HEK293T (cell line): Measurements from ENCODE around the gene RNF180.

Experiments
- BHLHE40 ChIP-seq: fragments of 450-650 bp; IDR thresholded peaks from 2 replicates; pipeline ENCODE4 v1.6.1; 2016; ENCODE audit warnings: mild to moderate bottlenecking, moderate library complexity, borderline replicate concordance
- CTBP1 ChIP-seq: fragments of 450-650 bp; IDR thresholded peaks from 2 replicates; pipeline ENCODE4 v1.6.1; 2016; ENCODE audit warnings: borderline replicate concordance
- ELF4 ChIP-seq: fragments of 450-650 bp; IDR thresholded peaks from 2 replicates; pipeline ENCODE4 v1.6.1; 2017; ENCODE audit warnings: antibody characterized with exemption
- FOXK2 ChIP-seq: fragments of 450-650 bp; IDR thresholded peaks from 2 replicates; pipeline ENCODE4 v1.6.1; 2016; ENCODE audit warnings: mild to moderate bottlenecking
- FOXM1 ChIP-seq: fragments of 450-650 bp; IDR thresholded peaks from 2 replicates; pipeline ENCODE4 v1.6.1; 2017; ENCODE audit warnings: mild to moderate bottlenecking, borderline replicate concordance
- HDGF ChIP-seq: fragments of 450-650 bp; IDR thresholded peaks from 2 replicates; pipeline ENCODE4 v1.6.1; 2017; ENCODE audit warnings: antibody characterized with exemption, borderline replicate concordance
- L3MBTL2 ChIP-seq: fragments of 450-650 bp; conservative IDR thresholded peaks from 2 replicates; pipeline ENCODE4 v1.6.1; 2016; ENCODE audit warnings: mild to moderate bottlenecking
- LEF1 ChIP-seq: fragments of 450-650 bp; IDR thresholded peaks from 2 replicates; pipeline ENCODE4 v1.6.1; 2017; ENCODE audit warnings: mild to moderate bottlenecking, borderline replicate concordance
- PKNOX1 ChIP-seq: fragments of 450-650 bp; IDR thresholded peaks from 2 replicates; pipeline ENCODE4 v1.6.1; 2016
- SP1 ChIP-seq: fragments of 450-650 bp; IDR thresholded peaks from 2 replicates; pipeline ENCODE4 v1.6.1; 2017
- TARDBP ChIP-seq: fragments of 450-650 bp; IDR thresholded peaks from 2 replicates; pipeline ENCODE4 v1.6.1; 2016

DNA sequence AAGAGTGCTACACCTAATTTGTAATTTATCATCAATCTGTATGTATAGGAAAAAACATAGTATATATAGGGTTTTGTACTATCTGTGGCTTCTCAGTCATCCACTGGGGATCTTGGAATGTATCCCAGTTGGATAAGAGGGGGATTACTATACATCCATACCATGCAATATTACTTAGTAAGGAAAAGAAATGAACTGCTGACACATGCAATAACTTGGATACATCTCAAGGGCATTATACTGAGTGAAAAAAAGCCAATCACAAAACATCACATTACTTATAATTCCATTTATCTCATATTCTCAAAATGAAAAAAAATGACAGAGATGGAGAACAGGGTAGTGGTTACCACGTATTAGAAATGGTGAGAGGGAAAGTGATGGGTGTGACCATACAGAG lies 231.9 kb downstream of the RNF180 start:
- TF ChIP-seq FOXM1 (no peak), HDGF (no peak), CTBP1 (no peak), LEF1 (no peak), L3MBTL2 (no peak), PKNOX1 (no peak), FOXK2 (no peak), SP1 (no peak), BHLHE40 (no peak), ELF4 (no peak), TARDBP (no peak)
